Breast epithelium (tissue), 3 donors: Measurements from ENCODE around the gene ASPHD1.

Experiments
- CTCF ChIP-seq, 3 donors: fragments of 450-650 bp; IDR thresholded peaks; one replicate each; pipeline ENCODE4 v1.5.1; 2016 to 2017; ENCODE audit warnings: antibody characterized with exemption in 3 of 3, mild to moderate bottlenecking in 3 of 3, moderate library complexity in 3 of 3
- POLR2A ChIP-seq: fragments of 450-650 bp; IDR thresholded peaks from one replicate; pipeline ENCODE4 v1.6.1; 2016; ENCODE audit warnings: antibody characterized with exemption, mild to moderate bottlenecking, moderate library complexity
- POLR2AphosphoS5 ChIP-seq, 3 donors: sonication (generic); formaldehyde crosslinking; IDR thresholded peaks; one replicate each; pipeline ENCODE4 v1.6.1; 2017; ENCODE audit warnings: antibody characterized with exemption in 3 of 3

DNA sequence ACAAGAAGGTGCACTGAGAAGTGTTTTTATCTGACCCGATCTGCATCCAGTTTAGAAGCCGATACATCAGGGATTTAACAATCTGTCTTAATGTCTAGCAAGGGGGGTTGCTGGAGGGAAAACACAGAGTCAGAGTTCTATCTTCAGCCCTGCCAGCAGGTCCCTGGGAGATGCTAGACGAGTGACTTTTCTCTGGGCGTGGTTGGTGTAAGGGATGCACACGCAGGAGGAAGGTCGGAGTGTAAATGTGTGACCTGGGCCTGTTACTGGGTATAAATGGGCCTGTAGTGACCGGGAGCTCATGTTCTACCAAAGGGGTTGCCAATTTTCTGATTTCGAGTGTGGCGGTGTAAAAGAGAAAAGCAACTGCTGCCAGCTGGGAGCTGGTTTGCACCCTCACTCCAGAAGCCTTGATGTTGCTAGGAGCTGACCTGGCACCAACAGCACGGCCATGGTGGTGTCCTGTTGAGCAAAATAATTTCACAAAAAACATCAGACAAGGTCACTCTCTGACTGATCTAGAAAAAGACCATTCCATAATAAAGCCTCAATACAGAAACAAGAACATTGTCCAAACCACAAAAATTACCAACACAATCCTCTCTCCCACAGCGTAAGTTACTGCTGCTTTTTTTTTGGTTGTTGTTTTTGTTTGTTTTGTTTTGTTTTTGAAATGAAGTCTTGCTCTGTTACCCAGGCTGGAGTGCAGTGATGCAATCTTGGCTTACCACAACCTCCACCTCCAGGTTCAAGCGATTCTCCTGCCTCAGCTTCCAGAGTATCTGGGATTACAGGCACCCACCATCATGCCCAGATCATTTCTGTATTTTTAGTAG is 27.0 kb downstream of the ASPHD1 start:
- TF ChIP-seq POLR2AphosphoS5 (IDR thresholded peaks at IDR 0.05) (no peak), CTCF (IDR thresholded peaks at IDR 0.05) (no peak), POLR2A (no peak)
